Nephron progenitor cell (in vitro differentiated cells): Measurements from ENCODE around the gene CNTN2.

Experiments used
- DNase-seq: peaks from one replicate; pipeline ENCODE4 v3.0.0; 2021
- H3K27ac Mint-ChIP-seq: 2 replicates; pipeline ENCODE4 v1.8.0; 2021; ENCODE audit warnings: mild to moderate bottlenecking, moderate library complexity, mixed read lengths
- H3K27me3 Mint-ChIP-seq: 2 replicates; pipeline ENCODE4 v1.8.0; 2021; ENCODE audit warnings: mild to moderate bottlenecking, low read depth, mixed read lengths; ENCODE audit not compliant: poor library complexity
- H3K36me3 Mint-ChIP-seq: 2 replicates; pipeline ENCODE4 v1.8.0; 2021; ENCODE audit warnings: low read depth, mixed read lengths
- H3K4me1 Mint-ChIP-seq: 2 replicates; pipeline ENCODE4 v1.8.0; 2021; ENCODE audit warnings: mixed read lengths
- H3K4me3 Mint-ChIP-seq: 2 replicates; pipeline ENCODE4 v1.8.0; 2021; ENCODE audit warnings: mild to moderate bottlenecking, moderate library complexity, mixed read lengths
- H3K9me3 Mint-ChIP-seq: 2 replicates; pipeline ENCODE4 v1.8.0; 2021; ENCODE audit warnings: mild to moderate bottlenecking, moderate library complexity, mixed read lengths
- TF ChIP-seq, protein P1 (sequence below): fragments of 200-600 bp; sonication (generic); IDR thresholded peaks from 2 replicates; pipeline ENCODE4 v1.5.0; 2021; ENCODE audit warnings: antibody characterized with exemption

Gene CNTN2, protein sequence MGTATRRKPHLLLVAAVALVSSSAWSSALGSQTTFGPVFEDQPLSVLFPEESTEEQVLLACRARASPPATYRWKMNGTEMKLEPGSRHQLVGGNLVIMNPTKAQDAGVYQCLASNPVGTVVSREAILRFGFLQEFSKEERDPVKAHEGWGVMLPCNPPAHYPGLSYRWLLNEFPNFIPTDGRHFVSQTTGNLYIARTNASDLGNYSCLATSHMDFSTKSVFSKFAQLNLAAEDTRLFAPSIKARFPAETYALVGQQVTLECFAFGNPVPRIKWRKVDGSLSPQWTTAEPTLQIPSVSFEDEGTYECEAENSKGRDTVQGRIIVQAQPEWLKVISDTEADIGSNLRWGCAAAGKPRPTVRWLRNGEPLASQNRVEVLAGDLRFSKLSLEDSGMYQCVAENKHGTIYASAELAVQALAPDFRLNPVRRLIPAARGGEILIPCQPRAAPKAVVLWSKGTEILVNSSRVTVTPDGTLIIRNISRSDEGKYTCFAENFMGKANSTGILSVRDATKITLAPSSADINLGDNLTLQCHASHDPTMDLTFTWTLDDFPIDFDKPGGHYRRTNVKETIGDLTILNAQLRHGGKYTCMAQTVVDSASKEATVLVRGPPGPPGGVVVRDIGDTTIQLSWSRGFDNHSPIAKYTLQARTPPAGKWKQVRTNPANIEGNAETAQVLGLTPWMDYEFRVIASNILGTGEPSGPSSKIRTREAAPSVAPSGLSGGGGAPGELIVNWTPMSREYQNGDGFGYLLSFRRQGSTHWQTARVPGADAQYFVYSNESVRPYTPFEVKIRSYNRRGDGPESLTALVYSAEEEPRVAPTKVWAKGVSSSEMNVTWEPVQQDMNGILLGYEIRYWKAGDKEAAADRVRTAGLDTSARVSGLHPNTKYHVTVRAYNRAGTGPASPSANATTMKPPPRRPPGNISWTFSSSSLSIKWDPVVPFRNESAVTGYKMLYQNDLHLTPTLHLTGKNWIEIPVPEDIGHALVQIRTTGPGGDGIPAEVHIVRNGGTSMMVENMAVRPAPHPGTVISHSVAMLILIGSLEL

DNA sequence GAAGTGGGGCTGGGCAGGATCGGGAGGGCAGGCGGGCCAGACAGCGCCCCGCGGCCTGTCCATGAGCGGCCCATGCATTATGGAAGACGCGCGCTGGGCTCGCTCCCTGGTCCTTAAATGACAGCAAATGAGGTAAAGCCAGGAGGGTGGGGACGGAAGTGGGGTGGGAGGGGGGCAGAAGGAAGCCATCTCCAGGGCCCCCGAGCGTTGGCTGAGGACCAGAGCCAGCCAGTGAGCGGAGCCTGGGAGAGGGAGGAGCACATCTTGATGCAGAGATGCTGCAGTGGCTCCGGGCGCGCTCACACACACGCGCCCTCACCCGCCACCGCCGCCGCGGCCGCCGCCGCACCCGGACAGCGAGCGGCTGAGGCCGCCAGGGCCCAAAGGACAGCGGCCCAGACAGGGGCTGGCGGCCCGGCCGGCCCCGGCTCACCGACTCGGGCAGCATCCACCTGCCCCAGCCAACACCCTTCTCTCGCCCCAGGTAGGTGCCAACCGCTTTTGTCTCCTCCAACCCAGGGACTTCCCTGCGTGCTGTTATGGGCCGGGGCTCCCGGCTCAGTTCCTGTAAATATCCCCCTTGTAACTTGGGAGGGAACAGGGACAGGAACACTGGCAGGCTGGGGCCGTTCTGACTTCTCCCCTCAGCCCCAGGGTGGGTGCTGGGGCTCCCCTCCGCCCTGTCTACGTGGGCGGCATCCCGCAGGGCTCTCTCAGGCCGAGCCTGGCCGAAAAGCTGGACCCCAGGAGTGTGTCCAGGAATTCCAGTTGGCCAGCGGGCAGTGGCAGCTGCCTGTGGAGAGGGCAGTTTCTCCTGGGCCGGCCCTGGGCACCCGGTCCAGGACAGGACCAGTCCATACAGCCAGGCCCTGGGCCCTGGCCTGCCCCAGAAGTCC lies at the start of gene CNTN2:
Gene CNTN2, plus strand, starts transcription at position 302 of the 896 bp plus-strand sequence. CDS start 9,974 bp downstream, outside the sequence.
- Mint-ChIP-seq H3K36me3 (no peaks in the 10 kb centered on the region), H3K4me3 (no peak within 1 kb of the TSS), H3K27ac (no peak within 1 kb of the TSS), H3K9me3 (no peaks in the 10 kb centered on the region), H3K4me1 (peaks cover 37% of the 10 kb centered on the region), H3K27me3 (peaks cover 91% of the 10 kb centered on the region)
- DNase-seq, result peak; percentile 64
- TF ChIP-seq, protein P1, sequence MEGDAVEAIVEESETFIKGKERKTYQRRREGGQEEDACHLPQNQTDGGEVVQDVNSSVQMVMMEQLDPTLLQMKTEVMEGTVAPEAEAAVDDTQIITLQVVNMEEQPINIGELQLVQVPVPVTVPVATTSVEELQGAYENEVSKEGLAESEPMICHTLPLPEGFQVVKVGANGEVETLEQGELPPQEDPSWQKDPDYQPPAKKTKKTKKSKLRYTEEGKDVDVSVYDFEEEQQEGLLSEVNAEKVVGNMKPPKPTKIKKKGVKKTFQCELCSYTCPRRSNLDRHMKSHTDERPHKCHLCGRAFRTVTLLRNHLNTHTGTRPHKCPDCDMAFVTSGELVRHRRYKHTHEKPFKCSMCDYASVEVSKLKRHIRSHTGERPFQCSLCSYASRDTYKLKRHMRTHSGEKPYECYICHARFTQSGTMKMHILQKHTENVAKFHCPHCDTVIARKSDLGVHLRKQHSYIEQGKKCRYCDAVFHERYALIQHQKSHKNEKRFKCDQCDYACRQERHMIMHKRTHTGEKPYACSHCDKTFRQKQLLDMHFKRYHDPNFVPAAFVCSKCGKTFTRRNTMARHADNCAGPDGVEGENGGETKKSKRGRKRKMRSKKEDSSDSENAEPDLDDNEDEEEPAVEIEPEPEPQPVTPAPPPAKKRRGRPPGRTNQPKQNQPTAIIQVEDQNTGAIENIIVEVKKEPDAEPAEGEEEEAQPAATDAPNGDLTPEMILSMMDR, result no peak

DNA sequence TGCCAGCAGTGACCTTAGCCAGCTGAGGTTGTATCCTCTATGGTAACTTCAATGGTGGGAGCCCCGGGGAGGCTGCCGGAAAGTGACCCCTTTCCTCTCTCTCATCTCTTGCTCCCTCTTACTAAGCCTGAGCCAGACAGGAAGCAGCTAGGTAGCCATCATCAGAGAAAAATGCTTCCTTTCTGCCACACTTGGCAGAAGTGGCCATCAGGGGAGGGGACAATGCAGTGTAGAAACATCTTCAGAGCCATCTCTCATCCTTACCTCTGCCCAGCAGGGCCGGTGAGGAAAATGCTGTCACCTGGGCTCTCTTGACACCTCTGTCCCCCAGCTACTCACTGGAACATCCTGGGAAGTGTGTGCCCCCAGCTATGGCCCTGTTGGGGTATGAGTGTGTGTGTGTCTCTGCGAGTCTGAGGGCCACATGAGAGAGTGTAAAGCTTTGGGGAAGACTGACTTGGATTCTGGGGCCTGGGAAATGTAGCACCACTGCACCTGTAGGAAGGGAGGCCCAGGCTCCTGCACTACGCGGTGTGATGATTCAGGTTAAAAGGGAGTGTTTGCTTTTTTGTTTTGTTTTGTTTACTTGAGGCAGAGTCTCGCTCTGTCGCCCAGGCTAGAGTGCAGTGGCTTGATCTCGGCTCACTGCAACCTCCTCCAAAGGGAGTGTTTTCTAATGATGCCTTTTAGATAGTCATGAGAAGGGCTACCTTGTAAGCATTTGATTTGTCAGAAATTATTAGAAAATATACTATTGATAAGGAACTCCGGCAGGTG lies 48.7 kb upstream of the CNTN2 start:
- Mint-ChIP-seq H3K9me3 (no peaks in the 10 kb centered on the region), H3K4me1 (peaks cover 75% of the 10 kb centered on the region), H3K4me3 (peak overlapping the region; percentile 20), H3K36me3 (no peaks in the 10 kb centered on the region), H3K27me3 (peaks cover 65% of the 10 kb centered on the region), H3K27ac (no peak overlapping the region)
- TF ChIP-seq, protein P1, result no peak
- no peak for DNase-seq

DNA sequence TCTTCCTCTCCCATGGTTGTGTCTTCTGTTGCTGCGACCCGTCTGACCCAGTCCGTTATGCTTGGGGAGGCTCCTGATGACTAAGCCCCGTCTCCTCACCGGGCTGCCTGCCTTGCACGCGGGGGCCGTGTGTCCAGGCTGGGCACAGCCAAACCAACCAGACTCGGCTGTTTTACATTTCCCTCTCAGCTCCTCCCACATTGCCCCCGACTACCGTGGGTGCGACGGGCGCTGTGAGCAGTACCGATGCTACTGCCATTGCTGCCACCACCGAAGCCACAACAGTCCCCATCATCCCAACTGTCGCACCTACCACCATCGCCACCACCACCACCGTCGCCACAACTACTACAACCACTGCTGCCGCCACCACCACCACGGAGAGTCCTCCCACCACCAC lies 46.0 kb upstream of the CNTN2 start:
- Mint-ChIP-seq H3K27me3 (peaks cover 43% of the 10 kb centered on the region), H3K4me3 (no peak overlapping the region), H3K36me3 (no peaks in the 10 kb centered on the region), H3K9me3 (no peaks in the 10 kb centered on the region), H3K4me1 (peaks cover 85% of the 10 kb centered on the region), H3K27ac (no peak overlapping the region)
- TF ChIP-seq, protein P1, result no peak
- DNase-seq, result no peak

DNA sequence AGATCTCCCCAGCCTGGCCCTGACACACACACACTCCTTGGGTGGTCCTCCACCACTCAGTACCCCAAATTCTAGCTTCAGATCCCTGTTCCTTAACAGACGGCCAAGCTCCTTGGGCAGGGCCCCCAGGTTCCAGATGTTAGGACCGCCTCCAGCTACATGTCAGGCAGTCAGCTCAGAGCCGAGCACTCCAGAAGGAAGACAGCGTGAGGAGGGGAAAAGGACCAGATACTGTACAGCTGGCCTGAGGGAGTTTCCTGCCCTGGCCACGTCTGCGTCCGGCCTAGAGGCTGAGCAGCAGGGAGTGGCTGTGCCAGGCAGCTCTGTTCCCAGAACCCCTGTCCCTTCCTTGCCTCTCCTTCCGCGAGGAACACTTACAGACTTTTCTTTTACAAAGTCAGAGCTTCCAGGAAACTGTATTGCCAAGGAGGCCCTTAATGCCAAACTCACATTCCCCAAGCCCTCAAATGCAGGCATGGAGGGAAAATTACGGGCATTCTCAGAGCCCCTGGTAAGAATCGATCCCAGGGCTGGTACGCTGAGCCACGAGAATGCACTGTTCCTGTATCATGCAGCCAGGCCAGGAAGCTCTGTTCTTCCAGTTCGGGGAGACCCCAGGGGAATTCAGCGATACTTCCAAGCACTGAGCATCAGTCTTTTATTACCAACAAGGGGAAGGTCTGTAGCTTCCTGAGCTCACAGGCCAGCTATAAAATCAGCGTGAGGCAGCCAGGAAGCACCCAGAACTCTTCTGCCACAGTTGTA lies 45.2 kb upstream of the CNTN2 start:
- H3K4me3 Mint-ChIP-seq, result peak overlapping the region; percentile 10

More for the DNA sequence above, 45.2 kb upstream of the CNTN2 start:
- peaks cover 41% of the 10 kb centered on the region for H3K27me3 Mint-ChIP-seq
- no peaks in the 10 kb centered on the region for H3K9me3 Mint-ChIP-seq
- peaks cover 81% of the 10 kb centered on the region for H3K4me1 Mint-ChIP-seq
- DNase-seq, result peak; percentile 35
- H3K27ac Mint-ChIP-seq, result peak overlapping the region; percentile 64
- no peaks in the 10 kb centered on the region for H3K36me3 Mint-ChIP-seq
- TF ChIP-seq, protein P1, result no peak
